SW480 (cell line): ENCODE results near the gene EPS15.
A peak's percentile ranks its signal among the peaks of the same experiment; 100 is the strongest.
"Not testable (repeated sequence)": the region's sequence is repeated elsewhere in the genome, so short reads cannot be mapped to it uniquely, and the experiment has no call there.

Experiments
- DNase-seq: peaks from one replicate; pipeline ENCODE4 v3.0.0-alpha.2; 2016; ENCODE audit warnings: low spot score

Gene EPS15

DNA sequence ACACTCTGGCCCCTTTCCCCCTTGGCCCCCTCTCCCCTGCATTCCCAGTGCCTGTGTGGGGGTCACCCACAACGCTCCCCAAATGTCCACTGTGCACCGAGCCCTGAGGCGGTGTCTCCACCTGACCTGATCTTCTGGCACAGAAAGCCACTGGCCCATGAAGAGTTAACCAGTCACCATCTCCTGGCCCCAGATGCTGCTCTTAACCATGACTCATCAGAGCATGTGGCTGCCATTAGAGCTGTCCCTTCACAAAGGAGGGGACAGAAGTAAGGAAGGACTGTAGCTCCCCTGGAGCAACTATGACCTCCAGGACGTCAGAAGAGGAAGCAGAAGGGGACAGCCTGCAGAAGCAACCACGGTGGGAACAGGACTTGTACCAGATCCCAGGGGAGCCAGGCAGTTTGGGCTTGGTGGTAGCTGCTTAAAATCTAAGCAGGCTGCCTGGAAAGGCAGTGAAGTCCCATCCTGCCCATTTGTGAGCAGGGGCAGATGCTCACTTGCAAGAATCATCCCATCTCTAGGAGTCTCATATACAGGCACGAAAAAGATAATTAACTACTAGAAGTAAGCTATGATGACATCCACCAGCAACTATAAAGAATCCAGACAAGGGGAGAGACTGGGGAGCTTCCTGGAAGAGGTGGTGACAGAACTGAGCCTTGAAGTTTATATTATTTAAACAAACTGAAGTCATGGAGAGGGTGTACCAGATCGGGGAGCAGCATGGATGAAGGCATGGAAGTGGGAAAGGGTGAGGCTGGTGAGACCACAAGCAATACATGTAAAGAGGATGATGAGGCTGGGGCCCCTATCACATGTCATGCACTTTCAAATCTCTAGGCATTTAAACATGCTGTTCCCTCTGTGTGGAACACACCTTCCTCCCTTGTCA, 187.6 kb downstream of the EPS15 start:
- peak; percentile 84 for DNase-seq

DNA sequence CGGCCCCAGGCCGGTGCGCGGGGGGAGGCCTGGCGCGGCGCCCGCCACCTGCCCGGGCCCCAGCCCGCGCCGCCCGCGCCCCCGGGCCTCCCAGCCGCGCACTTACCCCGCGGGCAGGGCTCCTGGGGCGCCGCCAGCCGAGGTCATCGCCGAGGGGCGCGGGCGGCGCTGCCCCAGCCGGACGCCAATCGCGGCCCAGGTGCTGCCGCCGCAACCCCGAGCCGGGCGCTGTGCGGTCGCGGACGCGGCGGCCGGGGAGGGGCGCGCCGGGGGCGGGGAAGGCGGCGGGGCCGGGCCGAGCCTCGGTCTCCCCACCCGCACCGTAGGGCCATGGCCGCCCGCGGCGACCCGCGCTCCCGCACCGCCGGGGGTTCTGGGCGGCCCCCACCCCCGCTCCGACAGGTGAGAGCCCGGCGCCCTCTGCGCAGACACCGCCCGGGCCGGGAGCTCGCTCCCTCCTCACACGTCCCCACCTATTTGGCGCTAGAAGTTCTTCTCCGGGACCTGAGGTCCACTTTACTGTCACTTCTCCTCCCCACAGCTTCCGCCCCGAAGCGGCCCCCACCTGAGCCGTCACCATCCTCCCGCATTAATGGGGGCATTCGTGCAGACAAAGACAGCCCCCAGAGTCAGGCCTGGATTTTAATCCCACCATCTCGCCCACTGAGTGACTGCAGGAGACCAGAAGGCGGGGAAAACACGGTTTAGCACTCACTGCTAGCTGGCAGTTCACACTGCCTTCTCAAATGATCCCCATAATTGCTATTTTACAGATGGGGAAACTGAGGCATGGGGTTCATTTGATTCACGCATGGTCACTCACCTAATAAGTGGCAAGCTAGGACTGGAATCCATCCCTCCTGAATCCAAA, 188.5 kb downstream of the EPS15 start, which contains the start of gene TTC39A:
Gene TTC39A (minus strand): TSS at position 232 of the 871 bp plus-strand sequence. CDS start 85 bp downstream, at position 147.
- DNase-seq: peak; percentile 27

DNA sequence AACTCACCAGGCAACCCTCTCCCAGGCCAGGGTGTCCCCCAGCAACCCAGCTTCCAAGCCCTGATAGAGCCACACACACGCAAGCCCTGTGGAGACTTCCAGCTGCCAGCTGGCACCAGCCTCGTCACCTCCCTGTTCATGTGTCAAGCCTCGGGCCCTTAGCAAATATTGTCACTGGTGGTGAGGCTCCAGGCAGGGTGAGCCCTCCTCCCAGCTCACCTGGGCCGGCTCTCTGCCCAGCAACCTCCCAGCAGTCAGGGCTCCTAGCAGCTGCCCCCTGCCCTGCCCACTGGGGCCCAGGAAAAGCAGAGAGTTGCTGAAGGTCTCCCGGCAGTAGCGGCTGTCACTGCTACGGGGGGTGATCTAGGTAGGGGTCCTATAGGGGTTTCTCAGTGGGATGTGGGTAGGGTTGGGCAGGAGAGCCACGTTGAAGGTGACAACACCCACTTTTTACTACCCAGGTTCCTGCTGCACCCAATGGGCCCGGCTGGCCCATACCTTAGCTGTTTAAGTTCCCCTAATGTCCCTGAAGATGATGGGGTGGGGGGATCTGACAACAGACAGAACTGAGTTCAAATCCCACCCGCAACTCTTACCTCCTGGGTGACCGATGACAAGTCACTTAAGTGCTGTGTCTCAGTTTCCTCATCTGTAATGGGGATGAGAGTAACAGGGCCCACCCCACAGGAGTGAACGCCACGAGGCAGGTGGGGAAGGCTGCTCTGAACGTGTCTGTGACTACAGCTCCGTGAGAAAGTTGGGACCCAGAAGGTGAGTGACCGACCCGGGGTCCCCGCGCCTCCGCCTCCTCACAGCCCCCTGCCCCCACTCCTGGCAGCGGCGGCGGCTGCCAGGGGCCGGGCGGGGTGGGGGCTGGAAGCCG, 189.4 kb downstream of the EPS15 start:
- no peak for DNase-seq

DNA sequence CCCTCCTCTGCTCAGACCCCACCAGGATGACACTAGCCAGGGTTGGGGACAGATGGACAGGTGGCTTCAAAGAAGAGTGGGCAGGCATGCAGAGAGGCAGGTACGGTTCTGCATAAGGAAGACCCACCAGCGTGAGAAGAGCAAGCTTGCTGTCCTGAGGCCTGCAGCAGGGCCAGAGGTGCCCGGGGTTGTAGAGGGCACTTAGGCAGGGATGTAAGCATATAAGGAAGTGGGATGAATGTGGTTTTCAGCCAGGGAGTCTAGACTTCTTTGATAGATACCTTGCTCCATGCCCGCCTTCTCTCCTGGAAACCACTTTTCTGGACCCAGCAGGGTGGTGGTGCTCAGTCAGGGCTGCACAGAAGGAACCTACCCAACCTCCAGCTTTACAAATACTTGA, 190.1 kb downstream of the EPS15 start:
- DNase-seq: no peak

DNA sequence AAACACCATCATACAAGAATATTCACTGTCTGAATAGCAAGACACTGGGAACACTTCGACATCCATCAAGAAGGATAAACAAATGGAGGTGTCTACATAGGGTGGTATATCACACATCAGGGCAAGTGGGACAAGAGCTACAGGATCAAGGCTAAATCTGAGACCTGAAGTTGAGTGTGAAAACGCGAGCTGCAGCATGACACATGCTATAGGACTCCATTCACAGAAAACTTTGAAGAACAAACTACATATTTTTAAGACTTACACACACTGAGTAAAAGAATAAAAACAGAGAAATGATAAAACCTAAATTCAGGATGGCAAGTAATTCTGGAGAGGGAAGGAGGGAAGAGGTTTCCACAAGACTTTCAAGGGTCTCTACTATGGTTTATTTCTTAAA, 190.8 kb downstream of the EPS15 start:
- no peak for DNase-seq

DNA sequence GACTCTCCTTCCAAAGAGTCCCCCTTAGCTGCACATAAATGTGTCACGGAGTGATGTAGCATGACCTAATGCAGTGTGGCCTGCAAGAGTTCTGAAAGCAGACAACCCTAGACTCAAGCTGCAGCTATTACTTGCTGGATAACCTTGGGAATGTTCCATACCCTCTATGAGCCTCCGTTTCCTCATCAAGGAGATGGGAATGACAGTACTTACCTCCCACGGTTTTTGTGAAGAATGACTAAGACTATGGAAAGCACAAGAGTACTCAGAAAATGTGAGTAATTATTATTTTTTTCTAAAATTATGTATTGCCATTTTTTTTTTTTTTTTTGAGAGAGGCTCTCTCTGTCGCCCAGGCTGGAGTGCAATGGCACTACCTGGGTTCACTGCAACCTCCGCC, 191.7 kb downstream of the EPS15 start:
- DNase-seq: no peak

DNA sequence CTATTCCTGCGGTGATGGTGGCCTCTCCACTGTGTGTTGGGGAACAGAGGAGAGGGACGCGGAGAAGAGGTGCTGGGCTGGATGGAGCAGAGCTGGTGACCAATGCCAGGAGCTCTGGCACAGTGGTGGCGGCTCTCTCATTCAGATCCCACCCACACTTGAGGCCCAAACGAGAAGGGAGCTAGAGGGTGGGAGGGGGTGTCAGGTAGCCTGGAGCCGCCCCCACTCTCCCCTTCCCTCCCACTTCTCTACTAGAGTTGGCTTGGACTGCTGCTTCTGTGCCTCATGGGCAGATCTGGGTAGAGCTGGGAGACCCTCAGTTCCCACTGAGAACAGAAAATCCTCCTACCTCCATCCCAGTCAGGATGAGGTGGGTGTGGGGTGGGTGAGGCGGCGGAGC, 192.2 kb downstream of the EPS15 start:
- no peak for DNase-seq

DNA sequence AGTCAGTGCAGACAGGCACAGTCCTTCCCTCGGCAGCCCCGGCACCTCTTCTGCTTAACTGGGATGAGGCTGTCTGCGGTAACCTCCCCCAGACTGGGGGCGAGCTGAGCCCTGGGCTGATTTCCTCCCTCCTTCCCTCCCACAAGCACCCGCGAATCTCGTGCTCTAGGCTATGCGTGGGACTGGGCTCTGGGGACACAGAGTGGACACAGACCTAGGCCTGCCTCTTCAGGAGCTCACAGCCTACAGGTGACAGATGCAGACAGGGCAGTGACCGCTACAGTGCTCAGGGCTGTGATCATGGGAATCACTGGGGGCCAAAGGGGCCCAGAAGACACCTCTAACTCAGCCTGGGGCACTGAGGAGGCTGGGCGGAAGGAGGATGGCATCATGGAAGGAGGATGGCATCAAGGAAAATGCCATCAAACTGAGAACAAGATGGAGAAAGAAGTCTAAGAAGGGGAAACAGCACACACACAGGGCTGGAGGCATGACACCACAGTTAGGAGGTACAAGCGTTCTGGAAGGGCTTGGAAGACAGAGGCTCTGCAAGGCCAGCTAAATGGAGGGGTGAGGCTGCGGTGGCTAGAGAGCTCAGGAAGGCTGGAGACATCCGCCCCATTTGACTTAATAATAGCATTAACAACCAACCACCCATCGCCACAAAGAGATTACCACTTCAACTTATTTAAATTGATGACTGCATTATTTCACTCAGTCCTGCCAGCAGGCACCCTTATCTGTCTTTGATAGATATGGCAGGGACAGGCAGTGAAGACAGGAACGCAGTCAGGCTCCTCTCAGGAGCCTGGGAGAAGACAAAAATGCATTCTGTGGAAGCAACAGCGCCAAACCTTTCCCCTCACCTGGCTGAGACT, 192.9 kb downstream of the EPS15 start:
- DNase-seq: no peak

DNA sequence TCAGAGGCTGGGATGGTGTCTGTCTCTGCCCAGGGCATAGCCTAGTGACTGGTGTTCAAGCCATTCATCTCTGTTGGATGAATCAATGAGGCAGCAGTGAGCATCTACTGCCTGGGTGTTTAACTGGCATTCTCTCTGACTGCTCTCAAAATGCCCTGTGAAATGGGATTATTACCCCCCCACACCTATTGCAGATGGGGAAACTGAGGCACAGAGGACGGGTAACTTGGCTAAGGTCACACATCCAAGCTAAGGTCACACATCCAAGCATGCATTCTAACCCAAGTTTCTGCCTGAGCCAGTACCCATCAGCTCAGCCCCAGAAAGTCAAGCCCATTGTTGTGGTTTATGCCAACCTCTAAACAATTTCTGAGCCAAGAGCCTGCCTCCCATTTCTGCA, 193.7 kb downstream of the EPS15 start:
- DNase-seq: no peak

DNA sequence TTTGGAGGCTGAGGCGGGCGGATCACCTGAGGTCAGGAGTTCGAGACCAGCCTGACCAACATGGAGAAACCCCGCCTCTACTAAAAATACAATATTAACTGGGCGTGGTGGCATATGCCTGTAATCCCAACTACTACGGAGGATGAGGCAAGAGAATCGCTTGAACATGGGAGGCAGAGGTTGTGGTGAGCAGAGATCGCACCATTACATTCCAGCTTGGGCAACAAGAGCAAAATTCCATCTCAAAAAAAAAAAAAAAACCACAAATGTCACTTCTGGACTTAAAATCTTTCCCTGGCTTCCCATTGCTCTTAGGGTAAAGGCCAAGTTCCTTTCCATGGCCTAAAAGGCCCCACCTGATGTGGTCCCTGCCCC, 194.1 kb downstream of the EPS15 start:
- DNase-seq: not testable (repeated sequence)

DNA sequence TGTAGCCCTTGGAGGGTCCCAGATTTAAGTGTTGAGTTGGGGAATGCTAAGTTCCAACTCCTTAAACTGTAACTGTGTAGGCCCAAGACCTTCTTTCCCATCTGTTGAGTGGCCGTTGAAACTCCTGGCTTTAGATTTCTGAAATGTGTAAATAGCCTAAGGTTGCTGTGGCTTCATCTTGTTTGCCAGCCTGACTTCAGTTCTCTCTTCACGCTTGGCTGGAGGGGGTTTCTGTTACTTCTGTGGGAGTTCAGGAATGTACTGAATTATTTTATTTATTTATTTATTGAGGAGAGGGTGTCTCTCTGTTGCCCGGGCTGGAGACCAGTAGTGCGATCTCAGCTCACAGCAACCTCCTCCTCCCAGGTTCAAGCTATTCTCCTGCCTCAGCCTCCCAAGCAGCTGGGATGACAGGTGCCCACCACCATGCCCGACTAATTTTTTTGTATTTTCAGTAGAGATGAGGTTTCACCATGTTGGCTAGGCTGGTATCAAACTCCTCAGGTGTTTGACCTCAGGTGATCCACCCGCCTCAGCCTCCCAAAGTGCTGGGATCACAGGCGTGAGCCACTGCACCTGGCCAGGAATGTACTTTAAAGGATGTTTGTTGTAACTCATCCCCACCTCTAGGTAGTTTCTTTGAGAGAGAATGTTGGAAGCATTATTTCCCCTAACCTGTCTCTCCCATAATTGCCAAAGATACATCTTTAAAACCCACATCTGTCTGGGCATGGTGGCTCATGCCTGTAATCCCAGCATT, 194.6 kb downstream of the EPS15 start:
- no peak for DNase-seq

DNA sequence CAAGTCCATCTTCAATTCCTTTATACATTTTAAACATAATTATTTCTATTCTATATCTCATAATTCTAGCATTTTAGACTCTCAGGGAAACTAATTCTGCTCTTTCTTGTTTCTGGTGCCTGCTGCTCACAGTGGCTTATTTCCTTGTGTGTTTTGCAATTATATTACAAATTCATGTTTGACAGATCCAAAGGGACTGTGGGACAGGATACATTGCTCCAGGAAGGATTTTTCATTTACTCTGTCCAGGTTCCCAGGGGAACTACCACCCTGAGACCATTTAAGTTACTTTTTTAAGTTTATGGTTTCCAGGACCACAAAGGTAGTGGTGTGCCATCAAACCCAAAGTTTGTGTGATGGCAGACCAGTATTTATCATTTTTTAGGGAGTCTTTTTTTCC, 195.3 kb downstream of the EPS15 start:
- DNase-seq: no peak

DNA sequence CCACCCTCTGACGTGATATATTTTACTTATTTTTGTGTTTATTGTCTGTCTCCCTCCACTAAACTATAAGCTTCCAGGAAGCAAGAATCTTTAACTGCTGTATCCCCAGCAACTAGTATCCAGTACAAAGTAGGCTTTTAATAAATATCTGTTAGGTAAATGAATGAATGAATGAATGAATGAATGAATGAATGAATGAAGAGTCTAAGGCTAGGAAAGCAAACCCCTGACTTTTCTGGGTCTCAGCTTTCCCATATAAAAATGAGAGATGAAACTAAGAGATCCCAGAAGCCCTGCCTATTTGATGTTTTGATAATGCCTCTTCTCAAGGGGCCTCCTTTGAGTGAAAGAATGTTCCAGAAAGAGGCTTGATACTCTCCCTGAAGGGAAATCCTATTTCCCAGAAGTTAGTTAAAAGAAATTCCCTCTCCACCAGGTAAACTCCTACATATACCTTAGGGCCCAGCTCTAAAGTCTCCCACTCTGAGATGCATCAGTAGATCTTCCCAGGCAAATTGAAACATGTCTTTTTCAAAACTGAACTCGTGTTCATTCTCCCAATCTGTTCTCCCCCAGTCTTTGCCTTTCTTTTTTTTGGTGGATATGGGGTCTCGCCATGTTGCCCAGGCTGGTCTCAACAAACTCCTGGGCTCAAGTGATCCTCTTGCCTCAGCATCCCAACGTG, 196.5 kb downstream of the EPS15 start:
- DNase-seq: no peak

DNA sequence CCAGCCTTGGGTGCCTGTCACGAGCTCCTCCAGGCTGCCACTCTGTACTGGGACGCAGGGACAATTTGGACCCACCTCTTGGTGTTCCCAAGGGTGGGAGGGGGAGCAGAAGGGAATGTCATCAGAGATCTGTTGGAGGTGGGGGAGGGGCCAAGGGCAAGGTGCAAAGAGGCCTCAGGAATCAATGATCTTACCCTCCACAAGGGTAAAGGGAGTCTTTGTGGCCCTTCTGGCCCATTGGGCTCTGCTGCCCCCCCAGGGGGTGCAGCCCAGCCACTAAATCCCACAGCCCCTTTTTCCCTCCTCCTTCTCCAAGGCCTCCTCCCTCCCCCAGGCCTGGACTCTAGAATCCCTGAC, 197.2 kb downstream of the EPS15 start:
- no peak for DNase-seq

DNA sequence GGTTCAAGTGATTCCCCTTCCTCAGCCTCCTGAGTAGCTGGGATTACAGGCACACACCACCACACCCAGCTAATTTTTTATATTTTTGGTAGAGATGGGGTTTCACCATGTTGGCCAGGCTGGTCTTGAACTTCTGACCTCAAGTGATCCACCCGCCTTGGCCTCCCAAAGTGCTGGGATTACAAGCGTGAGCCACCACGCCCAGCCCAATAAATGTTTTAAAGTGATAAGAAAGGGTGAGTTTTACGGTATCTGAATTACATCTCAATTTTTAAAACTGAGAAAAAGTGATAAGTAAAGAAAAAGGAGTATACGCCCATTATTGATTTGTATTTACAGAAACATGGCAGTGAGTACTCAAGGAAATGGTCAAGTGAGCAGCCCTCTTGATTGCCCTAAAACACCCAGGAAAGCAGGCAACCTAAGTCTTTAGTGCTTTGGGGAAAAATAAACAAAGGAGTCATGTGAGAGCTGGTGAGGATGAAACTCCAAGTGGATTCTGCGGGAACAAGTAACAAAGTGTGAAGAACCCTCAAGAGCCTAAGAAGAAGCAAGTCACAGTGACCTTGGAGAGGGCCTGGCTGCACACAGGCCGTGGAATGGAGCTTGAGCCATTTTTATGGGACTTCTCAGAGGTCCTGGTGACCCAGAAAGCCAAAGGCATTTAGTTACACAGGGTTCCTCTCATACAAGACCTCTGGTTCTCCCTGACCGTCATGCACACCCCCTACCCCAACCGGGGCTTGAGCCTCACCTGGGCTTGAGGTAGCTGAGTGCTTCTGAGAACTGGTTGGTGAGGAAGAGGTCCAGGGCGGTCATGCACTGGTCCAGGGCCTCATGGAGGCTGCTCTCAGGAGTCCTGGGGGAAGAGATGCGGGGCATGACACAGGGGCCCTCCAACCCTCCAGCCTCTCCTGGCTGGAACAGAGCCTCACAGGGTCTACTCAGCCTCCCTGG, 197.8 kb downstream of the EPS15 start:
- DNase-seq: no peak

DNA sequence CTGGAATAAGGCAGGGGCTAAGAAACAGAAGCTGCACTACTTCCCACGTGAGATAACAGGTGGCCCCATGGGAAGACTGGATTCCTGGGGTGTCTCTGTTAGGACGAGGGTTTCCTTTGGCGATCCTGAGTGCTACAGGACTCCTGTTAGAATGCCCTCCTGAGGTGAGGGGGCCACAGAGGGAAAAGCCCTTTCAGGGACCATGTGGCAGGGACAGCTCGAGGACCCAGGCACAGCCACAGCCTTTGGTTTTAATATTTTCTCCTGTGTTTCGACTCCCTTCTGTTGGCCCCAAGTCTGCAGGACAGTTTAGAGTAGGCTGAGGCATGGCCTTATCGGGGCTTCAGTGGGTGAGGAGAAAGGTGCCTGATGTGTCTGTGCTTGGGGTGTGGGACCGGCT, 201.3 kb downstream of the EPS15 start:
- DNase-seq: no peak

DNA sequence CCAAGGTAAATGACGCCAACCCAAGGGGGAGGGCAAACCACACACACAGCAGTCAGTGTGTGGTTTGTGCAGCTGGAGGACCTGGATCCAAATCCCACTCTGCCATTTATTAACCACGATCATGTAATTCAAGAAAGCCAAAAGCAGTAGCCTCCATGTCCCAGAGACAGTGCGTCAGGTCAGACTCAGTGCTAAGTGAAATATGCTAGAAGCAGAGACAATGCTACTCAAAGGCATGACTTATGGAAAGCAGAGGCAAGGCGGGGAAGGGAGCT, 202.3 kb downstream of the EPS15 start:
- no peak for DNase-seq

DNA sequence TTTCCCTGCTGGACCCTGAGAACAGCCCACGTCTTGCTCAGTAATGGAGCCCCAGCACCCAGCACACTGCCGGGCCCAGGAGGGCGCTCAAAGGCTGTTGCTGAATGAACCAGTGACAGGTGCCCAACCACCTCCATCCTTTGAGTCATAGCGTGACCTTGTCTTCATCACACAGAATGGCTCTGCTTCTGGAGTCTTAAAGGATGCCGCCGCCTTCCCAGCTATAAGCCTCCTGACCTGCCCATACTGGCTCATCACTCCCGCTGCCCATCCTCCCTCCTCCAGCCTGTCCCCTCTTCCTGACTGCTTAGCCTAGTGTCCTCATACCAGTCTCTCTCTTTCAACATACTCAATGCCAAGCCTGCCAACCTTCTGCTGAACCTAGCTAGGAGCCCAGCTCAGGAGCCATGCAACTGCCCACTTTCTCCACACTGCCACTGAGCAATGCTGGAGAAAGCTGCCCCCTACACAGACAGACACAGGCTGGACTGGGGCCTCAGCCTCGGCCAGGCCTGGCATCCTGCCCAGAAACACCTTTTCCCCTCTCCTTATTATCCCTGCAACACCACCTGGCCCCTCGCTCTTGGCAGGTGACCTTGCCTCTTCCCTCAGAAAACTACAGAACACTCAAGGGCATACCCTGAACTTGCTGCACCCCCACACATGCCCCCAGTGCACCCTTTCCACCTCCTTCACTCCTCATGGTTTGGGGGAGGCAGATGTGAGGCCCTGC, 202.8 kb downstream of the EPS15 start:
- no peak for DNase-seq
